ENCODE data around the gene BOK. TPM values are rescaled to one million over a fixed set of nuclear protein-coding genes. Genes with fewer than 3 reads are reported as not detected.

The BOK gene
- polyA plus RNA-seq, 1 donor, result 15.1 TPM

- no peak for DNase-seq
Measured at GRCh38 chr2:241535871-241536655, 22.5 kb upstream of the BOK start.

- DNase-seq, result no peak
Measured at GRCh38 chr2:241538838-241539615, 19.5 kb upstream of the BOK start.

GRCh38 chr2:241539616-241540374, 18.8 kb upstream of the BOK start:
- no peak for DNase-seq

- no peak for DNase-seq
Measured at GRCh38 chr2:241540401-241540770, 18.2 kb upstream of the BOK start.

- no peak for DNase-seq
Measured at GRCh38 chr2:241540771-241541561, 17.6 kb upstream of the BOK start.

DNA sequence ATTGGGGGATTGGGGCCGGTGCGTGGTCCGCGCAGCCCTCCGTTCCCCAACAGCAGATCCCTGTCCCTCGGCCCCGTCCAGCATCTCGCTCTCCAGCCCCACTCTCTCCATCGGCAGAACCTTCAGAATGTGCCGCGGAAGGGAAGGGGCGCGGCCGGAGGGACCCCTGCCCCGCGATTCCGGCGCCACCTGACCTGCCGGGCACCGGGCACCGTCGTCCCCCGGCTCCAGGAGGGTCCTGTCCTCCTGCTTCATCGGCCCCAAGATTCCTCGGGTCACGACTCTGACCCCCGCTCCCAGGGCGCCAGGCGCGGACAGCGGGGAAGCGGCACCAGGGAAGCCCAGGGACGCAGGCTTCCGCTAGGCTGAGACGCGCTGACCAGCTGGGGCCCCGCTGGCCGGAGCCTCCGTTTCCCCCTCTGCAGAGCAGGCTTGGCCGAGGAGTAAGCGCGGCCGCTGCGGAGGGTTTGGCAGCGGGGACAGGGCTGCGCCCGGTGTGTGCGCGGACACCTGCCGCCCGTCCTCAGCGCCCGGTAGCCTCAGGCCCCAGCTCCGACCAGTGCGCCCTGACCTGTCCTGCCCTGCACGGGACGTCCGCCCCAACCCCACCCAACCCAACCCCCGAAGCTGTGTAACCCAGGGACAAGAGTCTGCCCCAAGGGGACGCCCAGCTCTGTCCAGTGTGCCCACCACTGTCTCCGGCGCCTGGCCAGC, 16.8 kb upstream of the BOK start:
- no peak for DNase-seq

DNA sequence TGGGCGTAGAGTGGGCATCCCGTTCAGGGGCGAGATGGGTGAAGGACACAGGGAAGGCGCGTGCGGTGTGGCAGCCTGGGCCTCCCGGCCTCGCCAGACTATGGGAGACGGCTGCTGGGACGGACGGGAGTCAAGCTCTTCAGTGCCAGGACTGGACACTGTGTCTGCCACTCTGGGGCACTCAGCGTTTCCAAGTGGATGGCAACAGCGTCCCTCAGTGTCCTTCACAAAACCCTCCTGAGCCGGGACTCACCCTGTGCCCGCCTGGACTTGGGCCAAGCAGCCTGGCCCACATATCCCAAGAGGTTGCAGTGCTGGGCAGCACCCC, 16.3 kb upstream of the BOK start:
- DNase-seq, result no peak

GRCh38 chr2:241545106-241545505, 13.4 kb upstream of the BOK start:
- DNase-seq, result no peak

- DNase-seq, result no peak
Measured at GRCh38 chr2:241545523-241546473, 12.7 kb upstream of the BOK start.

- no peak for DNase-seq
Measured at GRCh38 chr2:241546771-241547498, 11.6 kb upstream of the BOK start.

- DNase-seq, result no peak
Measured at GRCh38 chr2:241547781-241548450, 10.6 kb upstream of the BOK start.

DNA sequence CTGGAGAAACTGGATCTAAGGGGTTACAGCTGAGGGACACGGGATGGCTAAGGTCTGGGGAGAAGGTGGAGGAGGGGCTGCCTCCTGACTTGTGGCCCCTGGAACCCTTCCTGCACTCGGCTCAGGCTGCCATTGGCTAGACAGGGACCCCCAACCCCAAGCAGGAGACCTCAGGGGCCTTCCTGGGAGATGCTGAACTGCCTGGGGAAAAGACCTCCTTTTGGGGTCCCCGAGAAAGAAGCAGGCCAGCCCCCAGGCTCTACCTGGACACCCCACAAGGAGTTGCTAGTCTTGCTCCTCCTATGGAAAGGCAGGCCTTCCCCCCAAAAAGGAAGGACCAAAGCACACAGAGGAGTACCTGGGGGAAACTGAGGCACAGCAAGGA, 10.1 kb upstream of the BOK start:
- no peak for DNase-seq

DNA sequence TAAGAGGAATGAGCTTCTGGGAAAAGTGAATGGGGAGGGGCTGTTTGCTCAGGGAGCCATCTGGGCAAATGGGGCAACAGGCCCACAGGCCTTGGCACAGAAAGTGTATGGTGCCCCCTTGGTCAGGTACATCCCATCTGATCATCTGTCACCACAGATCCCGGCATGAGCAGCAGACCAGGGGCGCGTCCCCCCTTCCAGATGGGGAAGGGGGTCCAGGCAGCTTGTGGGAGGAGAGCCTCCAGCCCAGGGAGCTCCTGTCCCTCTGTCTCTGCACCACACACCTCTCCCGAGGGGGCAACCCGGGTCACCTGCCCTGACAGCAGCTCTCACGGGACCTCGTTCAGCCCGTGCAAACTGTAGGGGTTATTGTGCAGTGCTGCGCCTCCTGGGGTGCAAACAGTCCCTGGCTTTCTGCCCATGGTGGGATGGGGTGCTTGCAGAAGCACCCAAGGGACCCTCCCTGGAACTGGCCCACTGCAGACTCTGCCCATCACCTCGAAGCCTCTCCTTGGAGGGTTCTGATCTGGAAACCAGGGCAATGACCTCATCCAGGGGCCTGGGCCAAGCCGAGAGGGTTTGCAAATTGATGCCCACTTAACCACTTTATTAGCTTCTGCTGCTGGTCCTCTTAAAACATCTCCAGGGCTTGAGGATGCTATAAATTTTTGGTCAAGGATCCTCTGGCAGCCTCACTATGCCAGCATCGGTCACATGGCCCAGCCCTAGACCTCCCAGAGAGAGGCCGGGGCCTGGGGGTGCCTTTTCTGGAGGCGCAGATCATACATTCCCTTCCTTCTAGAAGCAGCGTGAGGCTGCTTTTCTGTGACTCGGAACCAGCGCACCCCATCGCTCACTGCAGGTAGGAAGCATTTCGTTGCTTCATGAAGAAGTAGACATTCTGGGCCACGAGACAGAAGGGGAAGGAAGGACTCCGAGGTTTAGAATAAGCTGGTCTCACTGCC, 7.6 kb upstream of the BOK start:
- no peak for DNase-seq

DNA sequence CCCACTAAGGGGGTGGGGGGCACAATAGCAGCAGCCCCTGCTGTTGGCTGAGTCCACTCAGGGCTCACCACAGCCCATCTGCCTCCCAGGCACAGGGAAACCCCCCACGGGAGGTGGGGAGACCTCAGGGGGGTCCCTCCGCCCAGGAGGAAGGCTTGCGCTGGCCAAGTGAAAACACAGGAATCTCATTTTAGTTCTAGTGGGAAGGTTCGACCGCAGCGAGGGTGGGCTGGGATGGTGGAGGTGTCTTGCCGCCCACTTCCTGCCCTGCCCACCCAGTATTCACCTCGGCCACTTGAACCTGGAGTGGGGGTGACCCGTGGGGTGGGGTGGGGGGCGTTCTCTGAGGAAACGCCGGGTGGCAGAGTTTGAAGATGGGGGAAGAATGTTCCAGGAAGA, 6.9 kb upstream of the BOK start:
- DNase-seq, result no peak

DNA sequence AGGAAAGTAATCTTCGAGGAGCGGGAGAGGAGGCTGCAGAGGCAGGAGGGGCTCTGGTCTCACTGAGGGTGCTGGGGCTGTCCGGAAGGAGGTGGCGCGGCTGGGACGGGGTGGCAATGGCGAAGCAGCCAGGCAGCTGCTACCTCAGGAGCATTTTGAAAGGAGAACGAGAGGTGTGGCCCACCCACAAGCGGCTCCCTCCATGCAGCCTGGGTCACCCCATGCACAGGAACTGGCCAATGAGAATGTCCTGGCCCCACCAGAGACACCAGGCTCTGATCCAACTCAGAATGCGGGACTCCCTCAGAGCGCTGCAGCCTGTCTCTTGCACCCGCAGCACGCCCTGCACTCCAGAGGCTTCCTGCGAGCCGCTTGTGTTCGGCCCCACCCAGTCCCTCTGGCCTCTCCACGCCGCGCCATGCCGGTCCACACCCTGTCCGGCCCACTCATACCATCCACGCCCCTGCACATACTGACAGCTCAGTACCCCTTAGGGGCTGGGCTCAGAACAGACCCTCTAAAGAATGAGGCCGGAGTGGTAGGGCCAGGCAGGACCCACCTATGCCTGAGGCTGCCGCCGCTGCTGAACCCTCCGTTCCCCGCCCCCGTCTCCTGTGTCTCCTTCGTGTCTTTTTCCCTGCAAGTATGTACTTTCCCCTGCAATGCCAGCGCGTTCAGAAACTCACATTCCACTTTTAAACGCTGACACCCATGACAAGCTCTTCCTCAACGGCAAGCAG, 6.4 kb upstream of the BOK start:
- DNase-seq, result no peak

DNA sequence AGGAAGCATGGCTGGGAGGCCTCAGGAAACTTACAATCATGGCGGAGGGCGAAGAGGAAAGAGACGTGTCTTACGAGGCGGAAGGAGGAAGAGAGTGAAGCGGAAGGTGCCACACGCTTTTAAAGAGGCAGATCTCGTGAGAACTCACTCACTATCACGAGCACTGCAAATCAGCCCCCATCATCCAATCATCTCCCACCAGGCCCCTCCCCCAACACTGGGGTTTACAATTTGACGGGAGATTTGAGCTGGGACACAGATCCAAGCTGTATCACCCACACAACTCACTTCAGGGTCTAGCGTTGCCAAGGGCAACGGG, 5.1 kb upstream of the BOK start:
- no peak for DNase-seq

DNA sequence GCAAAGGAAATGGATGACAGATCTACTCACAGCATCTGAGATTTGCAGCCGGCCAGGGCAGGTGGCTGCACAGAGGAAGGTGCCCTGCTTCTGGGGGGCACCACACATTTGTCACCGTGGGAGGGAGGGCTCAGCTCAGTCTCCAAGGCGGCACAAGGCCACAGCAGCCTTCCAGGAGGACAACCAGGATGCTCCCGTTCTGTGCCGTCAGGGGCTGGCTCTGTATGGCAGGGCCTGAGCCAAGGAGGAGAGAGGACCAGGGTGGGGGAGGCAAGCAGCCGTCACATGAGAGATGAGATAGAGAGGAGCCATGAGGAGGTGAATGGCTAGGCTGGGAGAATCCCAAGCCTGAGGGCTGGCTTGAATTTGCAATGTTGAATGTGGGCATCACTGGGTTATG, 4.6 kb upstream of the BOK start:
- DNase-seq, result no peak
